DOHH2 (cell line): ENCODE measurements around the gene RPS6KB2.

ENCODE experiments used
- H3F3A ChIP-seq: fragments of 200-600 bp; sonication (generic), shearing (Covaris generic); 2 replicates; pipeline ENCODE4 v1.6.0; 2016; ENCODE audit warnings: antibody characterized with exemption, mild to moderate bottlenecking; ENCODE audit not compliant: control insufficient read depth, insufficient read depth
- H3K27ac ChIP-seq: fragments of 200-600 bp; sonication (generic); 2 replicates; pipeline ENCODE4 v1.5.1; 2014; ENCODE audit warnings: low read depth, mild to moderate bottlenecking, low read length, moderate library complexity
- H3K27me3 ChIP-seq: fragments of 200-600 bp; sonication (generic); 2 replicates; pipeline ENCODE4 v1.6.1; 2014; ENCODE audit warnings: mild to moderate bottlenecking, low read length, mixed read lengths; ENCODE audit not compliant: control insufficient read depth
- H3K36me3 ChIP-seq: fragments of 200-600 bp; sonication (generic); 2 replicates; pipeline ENCODE4 v1.6.1; 2014; ENCODE audit warnings: mild to moderate bottlenecking, low read length, moderate library complexity, mixed read lengths; ENCODE audit not compliant: control insufficient read depth
- H3K4me1 ChIP-seq: fragments of 200-600 bp; sonication (generic); 2 replicates; pipeline ENCODE4 v1.6.1; 2014; ENCODE audit warnings: mild to moderate bottlenecking, low read length, mixed read lengths; ENCODE audit not compliant: control insufficient read depth
- H3K4me2 ChIP-seq: fragments of 200-600 bp; sonication (generic); 2 replicates; pipeline ENCODE4 v1.6.0; 2014; ENCODE audit warnings: mild to moderate bottlenecking, low read length, moderate library complexity
- H3K4me3 ChIP-seq: fragments of 200-600 bp; sonication (generic); 2 replicates; pipeline ENCODE4 v1.5.1; 2014; ENCODE audit warnings: mild to moderate bottlenecking, low read length, mixed read lengths
- H3K79me2 ChIP-seq: fragments of 200-600 bp; sonication (generic); 2 replicates; pipeline ENCODE4 v1.6.1; 2014; ENCODE audit warnings: mild to moderate bottlenecking, low read length, mixed read lengths; ENCODE audit not compliant: control insufficient read depth
- H3K9me2 ChIP-seq: fragments of 200-600 bp; sonication (generic); replicated peaks from 2 replicates; pipeline ENCODE4 v1.6.1; 2014; ENCODE audit warnings: mild to moderate bottlenecking, low read length, mixed read lengths; ENCODE audit not compliant: control insufficient read depth
- H3K9me3 ChIP-seq: fragments of 200-600 bp; sonication (generic); 2 replicates; pipeline ENCODE4 v1.6.1; 2014; ENCODE audit warnings: antibody characterized with exemption, low read length, mixed read lengths; ENCODE audit not compliant: control insufficient read depth, insufficient read depth
- H4K20me1 ChIP-seq: fragments of 200-600 bp; sonication (generic); 2 replicates; pipeline ENCODE4 v1.6.0; 2014; ENCODE audit warnings: low read depth, mild to moderate bottlenecking, antibody characterized with exemption, low read length, moderate library complexity; ENCODE audit not compliant: control insufficient read depth, insufficient read depth
- EZH2phosphoT487 ChIP-seq: fragments of 200-600 bp; sonication (generic); IDR thresholded peaks from 2 replicates; pipeline ENCODE4 v1.6.1; 2017; ENCODE audit warnings: borderline replicate concordance, mild to moderate bottlenecking, antibody characterized with exemption, low read length, moderate library complexity, mixed read lengths
- TF ChIP-seq, protein P1 (sequence below): fragments of 200-600 bp; sonication (generic); IDR thresholded peaks from one replicate; pipeline ENCODE4 v1.5.1; 2014; ENCODE audit warnings: antibody characterized with exemption, mild to moderate bottlenecking, low read depth, low read length; ENCODE audit not compliant: poor library complexity, severe bottlenecking

The RPS6KB2 gene

DNA sequence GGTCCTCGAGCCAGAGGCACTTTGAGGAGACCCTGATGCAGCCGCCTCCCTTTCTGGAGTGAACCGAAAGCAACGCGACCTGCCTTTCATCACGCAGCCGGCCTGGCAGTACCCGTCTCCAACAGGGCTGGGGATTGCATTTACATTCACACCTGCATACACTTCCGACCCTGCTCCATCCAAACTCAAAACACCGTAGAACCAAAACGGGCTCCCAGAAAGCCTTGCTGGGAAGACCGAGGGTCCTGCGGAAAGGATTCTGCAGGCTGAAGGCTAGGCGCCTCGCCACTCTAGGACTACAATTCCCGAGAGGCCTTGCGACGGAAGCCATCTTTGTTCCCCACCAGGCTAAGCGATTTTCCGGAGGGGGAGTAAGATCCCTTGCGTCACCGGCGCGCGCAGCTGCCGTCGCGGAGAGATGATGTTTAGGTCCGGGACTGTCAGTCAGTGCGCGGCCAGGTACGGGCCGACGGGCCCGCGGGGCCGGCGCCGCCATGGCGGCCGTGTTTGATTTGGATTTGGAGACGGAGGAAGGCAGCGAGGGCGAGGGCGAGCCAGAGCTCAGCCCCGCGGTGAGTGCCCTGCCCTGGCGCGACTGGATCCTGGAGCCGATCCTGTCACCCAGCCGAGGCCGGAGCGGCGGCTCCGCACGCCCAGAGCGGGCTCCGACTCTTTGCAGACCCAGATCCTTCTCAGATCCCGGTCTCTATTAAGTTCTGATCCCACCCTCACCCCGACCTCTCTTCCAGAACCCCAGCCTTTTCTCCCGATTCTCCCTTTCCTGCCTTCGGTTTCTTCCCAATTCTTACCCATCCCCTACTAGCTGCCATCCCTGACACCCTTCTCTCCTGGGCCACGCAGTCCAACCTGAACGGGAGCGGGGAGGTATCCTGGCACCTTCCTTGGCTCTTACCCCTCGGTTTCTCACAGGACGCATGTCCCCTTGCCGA lies at the start of gene RPS6KB2:
RPS6KB2 (plus strand) TSS at position 443 of the 950 bp plus-strand sequence; CDS start at position 495, 52 bp downstream.
- Histone ChIP-seq H3K4me1 (peaks cover 16% of the 10 kb centered on the region), H3K36me3 (peaks cover 35% of the 10 kb centered on the region), H3K4me3 (peak within 1 kb of the TSS; percentile 73), H3K4me2 (peak within 1 kb of the TSS; percentile 73), H3K27me3 (no peaks in the 10 kb centered on the region), H3K27ac (peak within 1 kb of the TSS; percentile 29), H4K20me1 (no peaks in the 10 kb centered on the region), H3F3A (0 out of 2 replicates have a peak, but pooled peaks cover 1% of the 10 kb centered on the region), H3K9me3 (no peaks in the 10 kb centered on the region), H3K9me2 (no peaks in the 10 kb centered on the region), H3K79me2 (peaks cover 31% of the 10 kb centered on the region)
- TF ChIP-seq, protein P1, sequence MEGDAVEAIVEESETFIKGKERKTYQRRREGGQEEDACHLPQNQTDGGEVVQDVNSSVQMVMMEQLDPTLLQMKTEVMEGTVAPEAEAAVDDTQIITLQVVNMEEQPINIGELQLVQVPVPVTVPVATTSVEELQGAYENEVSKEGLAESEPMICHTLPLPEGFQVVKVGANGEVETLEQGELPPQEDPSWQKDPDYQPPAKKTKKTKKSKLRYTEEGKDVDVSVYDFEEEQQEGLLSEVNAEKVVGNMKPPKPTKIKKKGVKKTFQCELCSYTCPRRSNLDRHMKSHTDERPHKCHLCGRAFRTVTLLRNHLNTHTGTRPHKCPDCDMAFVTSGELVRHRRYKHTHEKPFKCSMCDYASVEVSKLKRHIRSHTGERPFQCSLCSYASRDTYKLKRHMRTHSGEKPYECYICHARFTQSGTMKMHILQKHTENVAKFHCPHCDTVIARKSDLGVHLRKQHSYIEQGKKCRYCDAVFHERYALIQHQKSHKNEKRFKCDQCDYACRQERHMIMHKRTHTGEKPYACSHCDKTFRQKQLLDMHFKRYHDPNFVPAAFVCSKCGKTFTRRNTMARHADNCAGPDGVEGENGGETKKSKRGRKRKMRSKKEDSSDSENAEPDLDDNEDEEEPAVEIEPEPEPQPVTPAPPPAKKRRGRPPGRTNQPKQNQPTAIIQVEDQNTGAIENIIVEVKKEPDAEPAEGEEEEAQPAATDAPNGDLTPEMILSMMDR = no peak
- no peak for TF ChIP-seq EZH2phosphoT487

DNA sequence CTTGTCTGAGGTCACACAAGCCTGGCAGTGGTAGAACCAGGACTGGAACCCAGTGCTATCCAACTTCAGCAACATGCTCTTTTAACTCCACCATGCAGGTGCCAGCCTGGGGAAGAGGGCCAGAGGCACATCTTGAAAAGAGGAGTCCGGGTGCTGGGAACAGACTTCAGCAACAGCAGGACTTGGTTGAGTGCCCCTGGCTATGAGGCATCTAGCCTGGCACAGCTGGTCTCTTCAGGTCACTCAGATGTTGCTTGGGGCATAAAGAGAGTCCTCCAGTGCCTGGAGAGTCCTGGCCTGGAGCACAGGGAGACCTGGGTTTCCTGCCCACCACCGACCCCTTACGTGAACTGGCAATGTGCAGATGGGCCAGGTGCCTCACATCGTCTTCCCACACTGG lies 49.8 kb upstream of the RPS6KB2 start:
- TF ChIP-seq, protein P1 = no peak
- no peak for TF ChIP-seq EZH2phosphoT487
- Histone ChIP-seq H3K4me3 (no peak overlapping the region), H3K4me1 (peaks cover 80% of the 10 kb centered on the region), H3K36me3 (no peaks in the 10 kb centered on the region), H4K20me1 (no peaks in the 10 kb centered on the region), H3K9me3 (no peaks in the 10 kb centered on the region), H3K9me2 (no peaks in the 10 kb centered on the region), H3K79me2 (peaks cover 9% of the 10 kb centered on the region), H3F3A (peaks cover 6% of the 10 kb centered on the region; the same call in 1 of the 2 replicates), H3K27ac (no peak overlapping the region), H3K27me3 (no peaks in the 10 kb centered on the region), H3K4me2 (no peak overlapping the region)

DNA sequence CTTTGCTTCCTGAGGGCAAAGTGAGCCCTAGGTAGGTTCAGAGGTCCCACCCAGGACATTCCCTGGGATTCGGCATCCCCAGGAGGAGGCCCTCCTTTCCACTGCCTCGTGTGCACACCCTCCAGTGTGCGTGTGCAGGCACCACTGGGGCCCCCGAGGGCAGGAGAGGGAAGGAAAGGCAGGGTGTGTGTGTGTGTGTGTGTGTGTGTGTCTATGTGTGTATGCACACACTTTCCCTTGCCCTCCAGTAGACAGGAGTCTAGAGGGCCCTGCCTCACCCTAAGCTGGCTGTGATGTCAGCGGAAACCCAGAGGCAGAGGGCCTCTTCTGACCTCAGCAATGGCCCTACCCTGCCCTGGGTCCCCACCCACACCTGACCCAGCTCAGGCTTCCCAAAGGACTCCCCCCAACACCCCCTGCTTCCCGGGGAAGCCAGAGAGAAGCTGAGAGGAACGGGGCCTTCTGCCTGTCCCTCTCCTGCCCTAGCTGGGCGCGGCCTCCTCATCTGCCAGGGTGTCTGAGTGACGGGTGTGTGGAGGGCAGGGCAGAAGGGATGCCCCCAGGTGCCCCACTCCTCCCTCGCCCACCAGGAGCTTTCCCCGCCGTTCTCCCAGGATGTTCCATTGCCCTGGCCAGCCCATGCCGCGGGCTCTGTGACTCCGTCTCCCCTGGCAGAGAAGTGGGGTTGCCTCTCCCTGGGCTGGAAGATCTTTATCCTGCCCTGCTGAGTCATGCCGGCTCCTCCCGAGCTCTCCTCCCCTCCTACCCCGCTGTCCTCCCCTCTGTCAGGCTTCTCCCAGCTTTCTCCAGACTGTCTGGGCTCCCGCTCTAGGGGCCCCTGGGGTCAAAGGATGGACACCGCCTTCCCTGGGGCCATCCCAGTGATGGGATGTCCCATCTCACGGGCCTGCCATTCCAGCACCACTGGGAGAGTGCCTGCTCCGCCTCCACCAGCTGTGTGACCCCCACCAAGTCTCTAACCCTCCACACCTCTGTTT lies 48.9 kb upstream of the RPS6KB2 start:
- H4K20me1 ChIP-seq = no peaks in the 10 kb centered on the region
- peaks cover 6% of the 10 kb centered on the region; the same call in 1 of the 2 replicates for H3F3A ChIP-seq
- TF ChIP-seq EZH2phosphoT487 = no peak
- TF ChIP-seq, protein P1 = no peak
- H3K36me3 ChIP-seq = no peaks in the 10 kb centered on the region
- peaks cover 73% of the 10 kb centered on the region for H3K4me1 ChIP-seq
- peaks cover under 1% of the 10 kb centered on the region; the same call in 1 of the 2 replicates for H3K79me2 ChIP-seq
- no peak overlapping the region for H3K4me3 ChIP-seq
- no peaks in the 10 kb centered on the region for H3K9me2 ChIP-seq
- H3K27ac ChIP-seq = no peak overlapping the region
- no peaks in the 10 kb centered on the region for H3K9me3 ChIP-seq
- no peak overlapping the region for H3K4me2 ChIP-seq
- no peaks in the 10 kb centered on the region for H3K27me3 ChIP-seq
